ENCODE measurements around the gene CCDC86.

DNA sequence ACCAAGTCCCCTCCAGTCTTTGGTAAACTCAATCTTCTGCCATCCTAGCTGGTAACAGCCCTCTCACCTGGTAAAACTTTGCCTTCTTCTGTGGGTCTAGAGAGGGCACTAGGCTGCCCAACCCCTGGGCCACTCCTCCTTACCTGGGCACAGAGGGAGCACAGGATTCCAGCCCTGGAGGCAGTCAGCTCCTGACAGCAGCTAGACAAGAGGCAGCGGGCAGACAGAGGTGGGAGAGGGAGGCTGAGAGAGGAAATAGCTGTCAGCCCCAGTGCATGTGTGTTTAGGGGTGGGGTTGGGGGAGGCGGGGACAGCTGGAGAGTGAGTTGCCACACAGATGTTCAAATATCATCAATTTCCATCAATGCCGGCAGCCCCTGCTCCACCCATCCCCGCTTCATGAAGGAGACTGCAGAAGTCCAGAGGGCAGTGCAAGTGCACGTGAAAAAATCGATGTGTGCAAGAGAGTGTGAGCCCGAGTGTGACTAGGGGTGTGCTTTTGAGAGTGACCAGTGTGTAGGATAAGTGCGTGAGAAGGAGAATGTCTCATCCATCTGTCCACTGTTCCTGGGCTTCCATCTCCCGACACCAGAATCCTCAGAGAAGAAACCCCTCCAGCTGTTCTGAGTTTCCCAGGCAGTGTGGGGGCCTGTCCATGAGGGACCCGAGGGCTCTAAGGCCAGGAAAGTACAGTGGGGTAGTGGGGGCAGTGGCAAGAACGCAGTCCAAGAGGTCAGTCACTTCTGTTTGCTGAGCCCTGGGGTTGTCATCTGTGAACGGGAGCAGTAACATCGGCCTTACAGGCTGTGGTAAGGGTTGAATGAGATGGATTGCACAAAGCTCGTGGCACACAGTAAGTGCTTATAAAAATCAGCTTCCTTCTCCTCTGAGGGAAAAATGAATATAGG lies 14.1 kb downstream of the CCDC86 start, which contains the start of gene PTGDR2:
- TF ChIP-seq TP53 (CRISPR knock-in tag; IDR thresholded peaks at IDR 0.05), result no peak
- TF ChIP-seq, protein P1, sequence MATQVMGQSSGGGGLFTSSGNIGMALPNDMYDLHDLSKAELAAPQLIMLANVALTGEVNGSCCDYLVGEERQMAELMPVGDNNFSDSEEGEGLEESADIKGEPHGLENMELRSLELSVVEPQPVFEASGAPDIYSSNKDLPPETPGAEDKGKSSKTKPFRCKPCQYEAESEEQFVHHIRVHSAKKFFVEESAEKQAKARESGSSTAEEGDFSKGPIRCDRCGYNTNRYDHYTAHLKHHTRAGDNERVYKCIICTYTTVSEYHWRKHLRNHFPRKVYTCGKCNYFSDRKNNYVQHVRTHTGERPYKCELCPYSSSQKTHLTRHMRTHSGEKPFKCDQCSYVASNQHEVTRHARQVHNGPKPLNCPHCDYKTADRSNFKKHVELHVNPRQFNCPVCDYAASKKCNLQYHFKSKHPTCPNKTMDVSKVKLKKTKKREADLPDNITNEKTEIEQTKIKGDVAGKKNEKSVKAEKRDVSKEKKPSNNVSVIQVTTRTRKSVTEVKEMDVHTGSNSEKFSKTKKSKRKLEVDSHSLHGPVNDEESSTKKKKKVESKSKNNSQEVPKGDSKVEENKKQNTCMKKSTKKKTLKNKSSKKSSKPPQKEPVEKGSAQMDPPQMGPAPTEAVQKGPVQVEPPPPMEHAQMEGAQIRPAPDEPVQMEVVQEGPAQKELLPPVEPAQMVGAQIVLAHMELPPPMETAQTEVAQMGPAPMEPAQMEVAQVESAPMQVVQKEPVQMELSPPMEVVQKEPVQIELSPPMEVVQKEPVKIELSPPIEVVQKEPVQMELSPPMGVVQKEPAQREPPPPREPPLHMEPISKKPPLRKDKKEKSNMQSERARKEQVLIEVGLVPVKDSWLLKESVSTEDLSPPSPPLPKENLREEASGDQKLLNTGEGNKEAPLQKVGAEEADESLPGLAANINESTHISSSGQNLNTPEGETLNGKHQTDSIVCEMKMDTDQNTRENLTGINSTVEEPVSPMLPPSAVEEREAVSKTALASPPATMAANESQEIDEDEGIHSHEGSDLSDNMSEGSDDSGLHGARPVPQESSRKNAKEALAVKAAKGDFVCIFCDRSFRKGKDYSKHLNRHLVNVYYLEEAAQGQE (IDR thresholded peaks at IDR 0.05), result no peak
- TF ChIP-seq POLR2A (IDR thresholded peaks at IDR 0.05; ENCODE audit: low read length), result no peak
- no peak for TF ChIP-seq NFE2L2 (conservative IDR thresholded peaks at IDR 0.05; ENCODE audit: low read length)
- no peak for TF ChIP-seq MAFK (IDR thresholded peaks at IDR 0.05; ENCODE audit: partially characterized antibody)
- TF ChIP-seq JUN (IDR thresholded peaks at IDR 0.05), result no peak
- TF ChIP-seq, protein P2, sequence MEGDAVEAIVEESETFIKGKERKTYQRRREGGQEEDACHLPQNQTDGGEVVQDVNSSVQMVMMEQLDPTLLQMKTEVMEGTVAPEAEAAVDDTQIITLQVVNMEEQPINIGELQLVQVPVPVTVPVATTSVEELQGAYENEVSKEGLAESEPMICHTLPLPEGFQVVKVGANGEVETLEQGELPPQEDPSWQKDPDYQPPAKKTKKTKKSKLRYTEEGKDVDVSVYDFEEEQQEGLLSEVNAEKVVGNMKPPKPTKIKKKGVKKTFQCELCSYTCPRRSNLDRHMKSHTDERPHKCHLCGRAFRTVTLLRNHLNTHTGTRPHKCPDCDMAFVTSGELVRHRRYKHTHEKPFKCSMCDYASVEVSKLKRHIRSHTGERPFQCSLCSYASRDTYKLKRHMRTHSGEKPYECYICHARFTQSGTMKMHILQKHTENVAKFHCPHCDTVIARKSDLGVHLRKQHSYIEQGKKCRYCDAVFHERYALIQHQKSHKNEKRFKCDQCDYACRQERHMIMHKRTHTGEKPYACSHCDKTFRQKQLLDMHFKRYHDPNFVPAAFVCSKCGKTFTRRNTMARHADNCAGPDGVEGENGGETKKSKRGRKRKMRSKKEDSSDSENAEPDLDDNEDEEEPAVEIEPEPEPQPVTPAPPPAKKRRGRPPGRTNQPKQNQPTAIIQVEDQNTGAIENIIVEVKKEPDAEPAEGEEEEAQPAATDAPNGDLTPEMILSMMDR (IDR thresholded peaks at IDR 0.05), result no peak
- no peak for TF ChIP-seq RARB (CRISPR knock-in tag; IDR thresholded peaks at IDR 0.05)
- no peak for TF ChIP-seq EP300 (IDR thresholded peaks at IDR 0.05)
- TF ChIP-seq CBX8 (IDR thresholded peaks at IDR 0.05), result no peak
- TF ChIP-seq ZSCAN20 (CRISPR knock-in tag; IDR thresholded peaks at IDR 0.05), result no peak
- TF ChIP-seq HDAC2 (IDR thresholded peaks at IDR 0.05), result no peak
- no peak for TF ChIP-seq POLR2AphosphoS2 (conservative IDR thresholded peaks at IDR 0.05; ENCODE audit: low read length)
- no peak for TF ChIP-seq RAD21 (conservative IDR thresholded peaks at IDR 0.05 in 1 of 2, IDR thresholded peaks at IDR 0.05 in 1 of 2)
